HepG2 (cell line): ENCODE measurements around the gene JPH2. TPM values are rescaled to one million over a fixed set of nuclear protein-coding genes. Genes with fewer than 3 reads are reported as not detected.

Experiments used
- ATAC-seq: fragments of 200-7000 bp; cut with Tn5 transposase; 3 replicates; pipeline ENCODE4 v1.9.1; 2020; ENCODE audit warnings: mild to moderate bottlenecking, moderate library complexity
- BruUV-seq: library from RNA; stranded (reverse); fragments of 400-500 nt; replicated peaks from 2 replicates; lab custom pipeline; 2021; lab: Mats Ljungman, UMichigan
- CTCF ChIA-PET: fragments of 300-600 bp; formaldehyde crosslinking; extraction: SDS; loops from one replicate; lab custom pipeline; 2021; ENCODE audit warnings: low total read pairs, inconsistent platforms, low intra/inter-chr PET ratio; lab: Yijun Ruan, JAX
- POLR2A ChIA-PET: fragments of 350-600 bp; sonication (Branson Sonifier 250); formaldehyde crosslinking; loops from one replicate; lab custom pipeline; 2020; ENCODE audit warnings: antibody characterized with exemption, inconsistent platforms; lab: Yijun Ruan, JAX
- DNase-seq: peaks from one replicate; pipeline ENCODE4 v3.0.0-alpha.2; 2015; ENCODE audit warnings: low spot score
- FAIRE-seq: peaks from 3 replicates; lab custom pipeline; 2011; peaks lifted over from hg19 to GRCh38; lab: Jason Lieb, UNC
- H2AFZ ChIP-seq: one replicate; pipeline ENCODE4 v1.6.1; 2011; ENCODE audit warnings: low read length, inconsistent platforms
- H3K27ac ChIP-seq: fragments of 300-600 bp; 3 replicates; pipeline ENCODE4 v1.8.0; 2011; ENCODE audit warnings: mixed run types, mild to moderate bottlenecking, mixed read lengths, low read length, inconsistent platforms; ENCODE audit not compliant: insufficient read depth; ENCODE audit errors: extremely low read length
- H3K27me3 ChIP-seq, 2 experiments: fragments of 200-600 bp in 1 of 2; 2 replicates in 1 of 2; 3 replicates in 1 of 2; pipeline versions ENCODE4 v1.6.0 to v1.8.0; 2011; ENCODE audit warnings: low read length in 2 of 2, mild to moderate bottlenecking in 2 of 2, moderate library complexity in 2 of 2, inconsistent platforms in 1 of 2; ENCODE audit not compliant: insufficient read depth in 2 of 2, control insufficient read depth in 1 of 2
- H3K36me3 ChIP-seq, 2 experiments: fragments of 200-600 bp in 1 of 2; replicated peaks in 1 of 2; 2 replicates in 1 of 2; 3 replicates in 1 of 2; pipeline versions ENCODE4 v1.5.1 to v1.8.0; 2011; ENCODE audit warnings: low read length in 2 of 2, inconsistent platforms in 1 of 2; ENCODE audit not compliant: insufficient read depth in 2 of 2, control insufficient read depth in 1 of 2
- H3K4me1 ChIP-seq: 2 replicates; pipeline ENCODE4 v1.5.1; 2012; ENCODE audit warnings: low read length, inconsistent platforms; ENCODE audit not compliant: insufficient read depth
- H3K4me2 ChIP-seq: 2 replicates; pipeline ENCODE4 v1.6.0; 2011; ENCODE audit warnings: low read depth, low read length, inconsistent platforms
- H3K4me3 ChIP-seq, 3 experiments: fragments of 200-600 bp in 1 of 3; sonication (generic), shearing (Covaris generic) in 1 of 3; replicated peaks in 1 of 3; 2 replicates each; pipeline ENCODE4 v1.5.1; 2011 to 2016; ENCODE audit warnings: low read length in 3 of 3, inconsistent platforms in 2 of 3, low read depth in 2 of 3, mild to moderate bottlenecking in 2 of 3, control low read depth in 1 of 3, mixed read lengths in 1 of 3; ENCODE audit not compliant: insufficient read depth in 1 of 3
- H3K79me2 ChIP-seq: one replicate; pipeline ENCODE4 v1.6.1; 2011; ENCODE audit warnings: low read length, inconsistent platforms; ENCODE audit not compliant: insufficient read depth
- H3K9ac ChIP-seq: 2 replicates; pipeline ENCODE4 v1.6.0; 2011; ENCODE audit warnings: mild to moderate bottlenecking, low read depth, low read length, inconsistent platforms; ENCODE audit not compliant: insufficient read depth
- H3K9me3 ChIP-seq: 2 replicates; pipeline ENCODE4 v1.5.1; 2012; ENCODE audit warnings: mild to moderate bottlenecking, low read length
- H4K20me1 ChIP-seq: 2 replicates; pipeline ENCODE4 v1.6.0; 2011; ENCODE audit warnings: inconsistent platforms, mild to moderate bottlenecking, low read length, moderate library complexity; ENCODE audit not compliant: insufficient read depth
- MAFF ChIP-seq: IDR thresholded peaks from 2 replicates; pipeline ENCODE4 v1.6.1; 2011; ENCODE audit warnings: low read depth, low read length, improper control_type of control experiment
- MAFK ChIP-seq, 2 experiments: IDR thresholded peaks in 1 of 2; conservative IDR thresholded peaks in 1 of 2; 2 replicates each; pipeline ENCODE4 v1.6.1; 2011; ENCODE audit warnings: improper control_type of control experiment in 2 of 2, low read length in 2 of 2
- ONECUT2 ChIP-seq: sonication (generic); formaldehyde crosslinking; IDR thresholded peaks from 2 replicates; pipeline ENCODE4 v1.4.0; 2020; ENCODE audit warnings: missing genetic modification reagents
- PAXIP1 ChIP-seq: sonication (generic); formaldehyde crosslinking; conservative IDR thresholded peaks from 2 replicates; pipeline ENCODE4 v1.4.0; 2020; ENCODE audit warnings: mild to moderate bottlenecking, missing genetic modification reagents, moderate library complexity
- ZBTB44 ChIP-seq: sonication (generic); formaldehyde crosslinking; IDR thresholded peaks from 2 replicates; pipeline ENCODE4 v1.4.0; 2020; ENCODE audit warnings: missing genetic modification reagents
- ZKSCAN1 ChIP-seq: fragments of 150-350 bp; IDR thresholded peaks from 2 replicates; pipeline ENCODE4 v1.6.1; 2014; ENCODE audit warnings: low read length
- WGBS: methylation state at CpG from one replicate; pipeline ENCODE4 v1.1.6; 2017; ENCODE audit warnings: low lambda C conversion rate; 5-methylcytosine and 5-hydroxymethylcytosine counted together
- in situ Hi-C: cut with HindIII; loops from 2 replicates; pipeline ENCODE4 v1.10.0; 2017; ENCODE audit warnings: low pct_unique_long_range_greater_than_20kb; ENCODE audit not compliant: extremely low pct_ligation_motif_present
- intact Hi-C: fragments of 100-400 bp; cut with micrococcal nuclease; formaldehyde crosslinking; loops from one replicate; pipeline ENCODE4 v1.10.0; 2022; ENCODE audit not compliant: unreplicated experiment
- polyA plus RNA-seq, 8 experiments: library from polyadenylated mRNA; depleted of rRNA in 3 of 8; stranded (reverse) in 7 of 8; unstranded in 1 of 8; fragments of >200 nt; fragmentation: Illumina TruSeq in 4 of 8; extraction: Trizol in 4 of 8; gene quantifications; 2 replicates each; pipeline versions ENCODE4 v1.2.1 to v1.2.3, GENCODE V29; 2011 to 2016; ENCODE audit warnings: low read depth in 4 of 8, missing spikeins in 1 of 8, mixed read lengths in 1 of 8; ENCODE audit not compliant: insufficient read depth in 1 of 8
- total RNA-seq, 5 experiments: library from RNA; depleted of rRNA; stranded (reverse); fragments of >200 nt; fragmentation: Illumina TruSeq; extraction: Trizol; gene quantifications; 2 replicates each; pipeline ENCODE4 v1.2.3, GENCODE V29; 2016; ENCODE audit warnings: low read depth in 1 of 5

JPH2 gene
- total and polyA plus RNA-seq, 2 of the 13 experiments (the other 11 are each of a cell fraction or from before 2014, with no cell fraction given), result 0.42 TPM; not detected in 1

- DNase-seq, result no peak
- no peak overlapping the region for H2AFZ ChIP-seq
- peaks cover 12% of the 10 kb centered on the region for H4K20me1 ChIP-seq
- H3K27me3 ChIP-seq, result no peaks in the 10 kb centered on the region
- no peak for ATAC-seq
- in situ Hi-C loops, result no loop called here
- no TSS peak for BruUV-seq
- H3K9ac ChIP-seq, result no peak overlapping the region
- peaks cover 43 to 85% of the 10 kb centered on the region in 2 experiments for H3K36me3 ChIP-seq
- no peak overlapping the region for H3K4me3 ChIP-seq
- H3K4me1 ChIP-seq, result peaks cover 18% of the 10 kb centered on the region
- ChIA-PET CTCF (no interaction called here), POLR2A (no interaction called here)
- H3K9me3 ChIP-seq, result no peaks in the 10 kb centered on the region
- intact Hi-C loops, result loop anchor here (10.0 kb wide), 2 partner anchors 476 to 536 kb away; partner anchors contain the start of genes GTSF1L and MYBL2
- TF ChIP-seq ZKSCAN1 (no peak), MAFF (peak; percentile 45), PAXIP1 (CRISPR knock-in tag) (no peak), ZBTB44 (CRISPR knock-in tag) (no peak), MAFK (conservative IDR thresholded peaks at IDR 0.05 in 1 of 2, IDR thresholded peaks at IDR 0.05 in 1 of 2; ENCODE audit: low read length in 2 of 2) (peak; percentile 15 to 64; a peak in 2 of 4 replicates), ONECUT2 (CRISPR knock-in tag) (no peak)
- 66% methylated on average over 2 of the region's 2 CpGs for WGBS
- H3K27ac ChIP-seq, result no peak overlapping the region
- no peak overlapping the region for H3K4me2 ChIP-seq
- no peak for FAIRE-seq
- H3K79me2 ChIP-seq, result peaks cover 62% of the 10 kb centered on the region
Observed at GRCh38 chr20:44200983-44201382, 14.0 kb upstream of the JPH2 start.
